Neural cell (in vitro differentiated cells): ENCODE results near the gene C22orf39.

Source experiments
- CTCF ChIP-seq: fragments of 450-650 bp; IDR thresholded peaks from 2 replicates; pipeline ENCODE4 v1.5.1; 2014; ENCODE audit warnings: antibody characterized with exemption, mild to moderate bottlenecking, moderate library complexity; ENCODE audit not compliant: poor library complexity, severe bottlenecking
- EP300 ChIP-seq: fragments of 450-650 bp; conservative IDR thresholded peaks from 2 replicates; pipeline ENCODE4 v1.6.1; 2014; ENCODE audit warnings: antibody characterized with exemption, mild to moderate bottlenecking, moderate library complexity; ENCODE audit not compliant: poor library complexity, severe bottlenecking
- EZH2 ChIP-seq: fragments of 200-600, 300-800 bp; shearing (Covaris generic), sonication (generic); IDR thresholded peaks from 2 replicates; pipeline ENCODE4 v1.6.1; 2014; ENCODE audit warnings: antibody characterized with exemption, low read length, borderline replicate concordance, mild to moderate bottlenecking; ENCODE audit not compliant: insufficient read depth, poor library complexity, severe bottlenecking
- POLR2AphosphoS5 ChIP-seq: IDR thresholded peaks from 2 replicates; pipeline ENCODE4 v1.6.1; 2012
- RAD21 ChIP-seq: fragments of 450-650 bp; conservative IDR thresholded peaks from 2 replicates; pipeline ENCODE4 v1.6.1; 2014; ENCODE audit warnings: antibody characterized with exemption, mild to moderate bottlenecking, moderate library complexity
- REST ChIP-seq: IDR thresholded peaks from 2 replicates; pipeline ENCODE4 v1.6.1; 2012; ENCODE audit warnings: borderline replicate concordance

GRCh38 chr22:19473578-19473977 is 26.1 kb upstream of the C22orf39 start:
- no peak for TF ChIP-seq POLR2AphosphoS5
- no peak for TF ChIP-seq REST
- no peak for TF ChIP-seq EZH2
- TF ChIP-seq CTCF, result no peak
- TF ChIP-seq RAD21, result no peak
- TF ChIP-seq EP300, result no peak
